IMR-90 (cell line): ENCODE measurements around the gene GDPD5. TPM values are rescaled to one million over a fixed set of nuclear protein-coding genes. Genes with fewer than 3 reads are reported as not detected.

Experiments
- ATAC-seq: fragments of 200-7000 bp; cut with Tn5 transposase; 2 replicates; pipeline ENCODE4 v1.9.1; 2020; ENCODE audit warnings: low read depth, mild to moderate bottlenecking, moderate library complexity
- BruUV-seq: library from RNA; stranded (reverse); fragments of 400-500 nt; replicated peaks from 2 replicates; lab custom pipeline; 2021; lab: Mats Ljungman, UMichigan
- CTCF ChIA-PET: fragments of 300-600 bp; formaldehyde crosslinking; extraction: SDS; loops from one replicate; lab custom pipeline; 2021; ENCODE audit warnings: antibody characterized with exemption; lab: Yijun Ruan, JAX
- POLR2A ChIA-PET: fragments of 300-600 bp; sonication (Branson Sonifier 250); formaldehyde crosslinking; loops from one replicate; lab custom pipeline; 2022; ENCODE audit warnings: antibody characterized with exemption; ENCODE audit not compliant: unreplicated experiment; lab: Charles Lee
- DNase-seq: peaks from one replicate; pipeline ENCODE4 v3.0.0; 2013
- H2AFZ ChIP-seq: replicated peaks from 2 replicates; pipeline ENCODE3; 2013; ENCODE audit warnings: low read length, mild to moderate bottlenecking; ENCODE audit not compliant: poor library complexity
- H2AK5ac ChIP-seq: 2 replicates; pipeline ENCODE4 v1.6.1; 2013; ENCODE audit warnings: low read depth, low read length, inconsistent platforms
- H2AK9ac ChIP-seq: replicated peaks from 2 replicates; pipeline ENCODE3; 2013; ENCODE audit warnings: mild to moderate bottlenecking, low read depth, low read length, moderate library complexity; ENCODE audit not compliant: poor library complexity
- H2BK120ac ChIP-seq: 2 replicates; pipeline ENCODE4 v1.6.1; 2013; ENCODE audit warnings: low read depth, low read length, inconsistent platforms
- H2BK15ac ChIP-seq: 3 replicates; pipeline ENCODE4 v1.6.1; 2013; ENCODE audit warnings: low read depth, low read length, inconsistent platforms
- H2BK20ac ChIP-seq: 2 replicates; pipeline ENCODE4 v1.6.1; 2013; ENCODE audit warnings: low read depth, mild to moderate bottlenecking, inconsistent platforms, low read length, moderate library complexity
- H2BK5ac ChIP-seq: 2 replicates; pipeline ENCODE4 v1.6.1; 2013; ENCODE audit warnings: mild to moderate bottlenecking, low read depth, low read length, inconsistent platforms; ENCODE audit not compliant: poor library complexity, severe bottlenecking
- H3K14ac ChIP-seq: replicated peaks from 2 replicates; pipeline ENCODE4 v1.6.1; 2013; ENCODE audit warnings: low read depth, low read length, inconsistent platforms
- H3K18ac ChIP-seq: 2 replicates; pipeline ENCODE4 v1.6.1; 2013; ENCODE audit warnings: low read depth, low read length, control low read depth
- H3K23ac ChIP-seq: 2 replicates; pipeline ENCODE4 v1.6.1; 2013; ENCODE audit warnings: low read depth, low read length, inconsistent platforms
- H3K27ac ChIP-seq: 2 replicates; pipeline ENCODE4 v1.5.1; 2013; ENCODE audit warnings: mild to moderate bottlenecking, control low read depth, low read length; ENCODE audit not compliant: insufficient read depth
- H3K27me3 ChIP-seq: 2 replicates; pipeline ENCODE4 v1.6.1; 2013; ENCODE audit warnings: low read length; ENCODE audit not compliant: control insufficient read depth, insufficient read depth
- H3K36me3 ChIP-seq: 2 replicates; pipeline ENCODE4 v1.6.1; 2013; ENCODE audit warnings: low read length, mixed read lengths; ENCODE audit not compliant: control insufficient read depth, insufficient read depth
- H3K4ac ChIP-seq: 2 replicates; pipeline ENCODE4 v1.6.1; 2013; ENCODE audit warnings: low read depth, low read length, inconsistent platforms
- H3K4me1 ChIP-seq: 2 replicates; pipeline ENCODE4 v1.6.1; 2013; ENCODE audit warnings: low read length, mixed read lengths; ENCODE audit not compliant: control insufficient read depth, insufficient read depth
- H3K4me2 ChIP-seq: 2 replicates; pipeline ENCODE4 v1.6.1; 2013; ENCODE audit warnings: low read depth, mild to moderate bottlenecking, control low read depth, low read length, moderate library complexity
- H3K4me3 ChIP-seq: 2 replicates; pipeline ENCODE4 v1.5.1; 2013; ENCODE audit warnings: low read depth, mild to moderate bottlenecking, control low read depth, low read length, moderate library complexity; ENCODE audit not compliant: insufficient read depth
- H3K56ac ChIP-seq: 2 replicates; pipeline ENCODE4 v1.6.1; 2013; ENCODE audit warnings: low read length, inconsistent platforms; ENCODE audit not compliant: insufficient read depth; ENCODE audit errors: extremely low read depth
- H3K79me1 ChIP-seq, 2 experiments: 2 replicates each; pipeline ENCODE4 v1.6.1; 2013; ENCODE audit warnings: low read length in 2 of 2, inconsistent platforms in 1 of 2, low read depth in 1 of 2
- H3K9ac ChIP-seq: 2 replicates; pipeline ENCODE4 v1.6.1; 2013; ENCODE audit warnings: low read depth, low read length, control low read depth
- H3K9me1 ChIP-seq: 2 replicates; pipeline ENCODE4 v1.6.1; 2013; ENCODE audit warnings: low read length, inconsistent platforms; ENCODE audit not compliant: insufficient read depth
- H3K9me3 ChIP-seq: 2 replicates; pipeline ENCODE4 v1.6.1; 2013; ENCODE audit warnings: low read length; ENCODE audit not compliant: control insufficient read depth, insufficient read depth
- H4K20me1 ChIP-seq: 2 replicates; pipeline ENCODE4 v1.6.1; 2013; ENCODE audit warnings: low read length, inconsistent platforms; ENCODE audit not compliant: insufficient read depth
- H4K5ac ChIP-seq: 2 replicates; pipeline ENCODE4 v1.6.1; 2013; ENCODE audit warnings: mild to moderate bottlenecking, low read depth, low read length, control low read depth
- H4K8ac ChIP-seq, 2 experiments: 2 replicates each; pipeline ENCODE4 v1.6.1; 2013; ENCODE audit warnings: low read depth in 2 of 2, low read length in 2 of 2, control low read depth in 1 of 2, inconsistent platforms in 1 of 2
- H4K91ac ChIP-seq: 2 replicates; pipeline ENCODE4 v1.6.1; 2013; ENCODE audit warnings: low read depth, low read length, inconsistent platforms; ENCODE audit not compliant: insufficient read depth
- FOS ChIP-seq: fragments of 150-350 bp; IDR thresholded peaks from 2 replicates; pipeline ENCODE4 v1.6.1; 2016; ENCODE audit warnings: low read depth, low read length
- MAFK ChIP-seq: IDR thresholded peaks from 2 replicates; pipeline ENCODE4 v1.6.1; 2012; ENCODE audit warnings: low read depth, low read length, improper control_type of control experiment
- MXI1 ChIP-seq: IDR thresholded peaks from 2 replicates; pipeline ENCODE4 v1.6.1; 2012; ENCODE audit warnings: low read depth, mild to moderate bottlenecking, low read length, moderate library complexity, borderline replicate concordance
- RAD21 ChIP-seq: IDR thresholded peaks from 2 replicates; pipeline ENCODE4 v1.6.1; 2012; ENCODE audit warnings: low read length, improper control_type of control experiment
- SMC3 ChIP-seq: fragments of 150-350 bp; IDR thresholded peaks from 2 replicates; pipeline ENCODE4 v1.6.1; 2016; ENCODE audit warnings: low read depth, mild to moderate bottlenecking, antibody characterized with exemption, low read length, moderate library complexity
- USF2 ChIP-seq: fragments of 150-350 bp; IDR thresholded peaks from 2 replicates; pipeline ENCODE4 v1.6.1; 2017; ENCODE audit warnings: mild to moderate bottlenecking, antibody characterized with exemption, low read length, low read depth
- WGBS, 2 experiments: methylation state at CpG; one replicate each; pipeline versions ENCODE4 v1.1.5 to v1.1.7; 2013; ENCODE audit warnings: missing lambda C conversion rate in 2 of 2; ENCODE audit not compliant: insufficient read length in 1 of 2; ENCODE audit errors: extremely low coverage in 2 of 2; 5-methylcytosine and 5-hydroxymethylcytosine counted together
- dilution Hi-C: fragments of 300-500 bp; cut with HindIII; formaldehyde crosslinking; loops from one replicate; pipeline ENCODE4 v1.14.3; 2018; ENCODE audit warnings: low sequenced_read_pairs; ENCODE audit not compliant: unreplicated experiment
- in situ Hi-C: fragments of 300-500 bp; cut with MboI; formaldehyde crosslinking; loops from 3 replicates; pipeline ENCODE4 v1.14.3; 2019; ENCODE audit warnings: low sequenced_read_pairs, inconsistent platforms, mixed read lengths
- intact Hi-C: fragments of 100-400 bp; cut with micrococcal nuclease; formaldehyde crosslinking; loops from 2 replicates; pipeline ENCODE4 v1.10.0; 2022
- polyA plus RNA-seq, 3 experiments: library from polyadenylated mRNA; depleted of rRNA; stranded (reverse); fragments of >200 nt; gene quantifications; 2 replicates each; pipeline ENCODE4 v1.2.3, GENCODE V29; 2012; ENCODE audit warnings: low replicate concordance in 1 of 3
- total RNA-seq: library from RNA; depleted of rRNA; stranded (reverse); fragments of >200 nt; gene quantifications from 2 replicates; pipeline ENCODE4 v1.2.3, GENCODE V29; 2012

GDPD5 gene
- total and polyA plus RNA-seq, 2 of the 4 experiments (the other 2 are of a cell fraction): 2.0 to 7.9 TPM

- no peak overlapping the region for H2BK15ac ChIP-seq
- in situ Hi-C loops: no loop called here
- no peak overlapping the region for H3K4me2 ChIP-seq
- WGBS, 2 experiments: 100% methylated on average over 1 of the region's 12 CpGs; no CpG with 5 or more reads in 1 of the 2 experiments
- no peak overlapping the region for H3K4ac ChIP-seq
- H2BK20ac ChIP-seq: no peak overlapping the region
- no peak overlapping the region for H3K9ac ChIP-seq
- ChIA-PET CTCF (no interaction called here), POLR2A (no interaction called here)
- H3K23ac ChIP-seq: no peak overlapping the region
- no peak overlapping the region for H4K8ac ChIP-seq
- no peak overlapping the region for H4K5ac ChIP-seq
- no peaks in the 10 kb centered on the region for H3K27me3 ChIP-seq
- TF ChIP-seq USF2 (no peak), FOS (no peak), MXI1 (no peak), MAFK (no peak), SMC3 (no peak), RAD21 (no peak)
- H3K18ac ChIP-seq: no peak overlapping the region
- no peak overlapping the region for H3K27ac ChIP-seq
- DNase-seq (no peak), ATAC-seq (no peak)
- H2AK5ac ChIP-seq: no peak overlapping the region
- peaks cover 20% of the 10 kb centered on the region for H3K4me1 ChIP-seq
- H3K4me3 ChIP-seq: no peak overlapping the region
- dilution Hi-C loops: no loop called here
- no peak overlapping the region for H4K91ac ChIP-seq
- H2BK5ac ChIP-seq: no peak overlapping the region
- H3K36me3 ChIP-seq: no peaks in the 10 kb centered on the region
- intact Hi-C loops: no loop called here
- no peaks in the 10 kb centered on the region for H4K20me1 ChIP-seq
- H3K79me1 ChIP-seq: no peaks in the 10 kb centered on the region; a peak in 1 of 4 replicates
- H3K9me1 ChIP-seq: peaks cover 19% of the 10 kb centered on the region
- no peaks in the 10 kb centered on the region for H3K9me3 ChIP-seq
- H3K14ac ChIP-seq: no peak overlapping the region
- no peak overlapping the region for H3K56ac ChIP-seq
- H2BK120ac ChIP-seq: no peak overlapping the region
- no peak overlapping the region for H2AK9ac ChIP-seq
- H2AFZ ChIP-seq: no peak overlapping the region
- no TSS peak for BruUV-seq
These were observed 48.2 kb downstream of the GDPD5 start for GRCh38 chr11:75477614-75477935.
